ENCODE measurements around the gene TM9SF1. TPM values are rescaled to one million over a fixed set of nuclear protein-coding genes. Genes with fewer than 3 reads are reported as not detected.

The TM9SF1 gene
- total and polyA plus RNA-seq, 2 of the 13 experiments (the other 11 are each of a cell fraction or from before 2014, with no cell fraction given) = 83.2 to 110 TPM

GRCh38 chr14:24160850-24161804 is 34.1 kb downstream of the TM9SF1 start, which contains the start of gene IRF9 (continued):
- TF ChIP-seq ZNF503 (CRISPR knock-in tag; IDR thresholded peaks at IDR 0.05) (peak; percentile 92; the same call in 1 of the 2 replicates), HNF4G (IDR thresholded peaks at IDR 0.05; ENCODE audit: borderline replicate concordance, low read depth, low read length) (peak; percentile 18; the same call in 1 of the 2 replicates), HNF4G (CRISPR knock-in tag; IDR thresholded peaks at IDR 0.05; ENCODE audit: borderline replicate concordance, low read depth) (peak; percentile 88), HINFP (CRISPR knock-in tag; IDR thresholded peaks at IDR 0.05; ENCODE audit: low read depth) (no peak), EHMT2 (IDR thresholded peaks at IDR 0.05; ENCODE audit: borderline replicate concordance, low read depth, low read length) (no peak; the same call in 1 of the 2 replicates), ZNF687 (CRISPR knock-in tag; IDR thresholded peaks at IDR 0.05) (peak; percentile 99), ZNF703 (CRISPR knock-in tag; IDR thresholded peaks at IDR 0.05; ENCODE audit: borderline replicate concordance) (no peak), ZUFSP (CRISPR knock-in tag; IDR thresholded peaks at IDR 0.05; ENCODE audit: borderline replicate concordance) (no peak), HHEX (CRISPR knock-in tag; IDR thresholded peaks at IDR 0.05) (peak; percentile 68), ZSCAN31 (CRISPR knock-in tag; IDR thresholded peaks at IDR 0.05; ENCODE audit: low read depth) (peak; percentile 99), THRA (CRISPR knock-in tag; IDR thresholded peaks at IDR 0.05; ENCODE audit: borderline replicate concordance) (peak; percentile 99), TERF1 (CRISPR knock-in tag; IDR thresholded peaks at IDR 0.05) (no peak), KLF13 (CRISPR knock-in tag; IDR thresholded peaks at IDR 0.05) (peak; percentile 92)
